ENCODE measurements around the gene CTNNBL1. TPM values are rescaled to one million over a fixed set of nuclear protein-coding genes. Genes with fewer than 3 reads are reported as not detected.

CTNNBL1 gene, protein sequence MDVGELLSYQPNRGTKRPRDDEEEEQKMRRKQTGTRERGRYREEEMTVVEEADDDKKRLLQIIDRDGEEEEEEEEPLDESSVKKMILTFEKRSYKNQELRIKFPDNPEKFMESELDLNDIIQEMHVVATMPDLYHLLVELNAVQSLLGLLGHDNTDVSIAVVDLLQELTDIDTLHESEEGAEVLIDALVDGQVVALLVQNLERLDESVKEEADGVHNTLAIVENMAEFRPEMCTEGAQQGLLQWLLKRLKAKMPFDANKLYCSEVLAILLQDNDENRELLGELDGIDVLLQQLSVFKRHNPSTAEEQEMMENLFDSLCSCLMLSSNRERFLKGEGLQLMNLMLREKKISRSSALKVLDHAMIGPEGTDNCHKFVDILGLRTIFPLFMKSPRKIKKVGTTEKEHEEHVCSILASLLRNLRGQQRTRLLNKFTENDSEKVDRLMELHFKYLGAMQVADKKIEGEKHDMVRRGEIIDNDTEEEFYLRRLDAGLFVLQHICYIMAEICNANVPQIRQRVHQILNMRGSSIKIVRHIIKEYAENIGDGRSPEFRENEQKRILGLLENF
- total RNA-seq, result 10 to 100 TPM; 27.7 to 35.5 TPM
- polyA plus RNA-seq (ENCODE audit: insufficient read length in 2 of 2), result 10 to 100 TPM; 40.8 to 41.9 TPM
- long read RNA-seq, donor 1, transcript CTNNBL1-201 (16 exons, 1,925 nt), result major isoform, 10 of 12 reads
- long read RNA-seq, donor 1, partial matches to known transcripts, result 0 of 12 reads
- long read RNA-seq, donor 1, other reads (novel, unspliced or antisense), result 0 of 12 reads
- long read RNA-seq, donor 2, transcript CTNNBL1-201 (16 exons, 1,925 nt), result major isoform, 5 of 5 reads
- long read RNA-seq, donor 2, partial matches to known transcripts, result 0 of 5 reads
- long read RNA-seq, donor 2, other reads (novel, unspliced or antisense), result 0 of 5 reads
- long read RNA-seq, donor 3, transcript CTNNBL1-201 (16 exons, 1,925 nt), result major isoform, 7 of 9 reads
- long read RNA-seq, donor 3, partial matches to known transcripts, result 0 of 9 reads
- long read RNA-seq, donor 3, other reads (novel, unspliced or antisense), result 0 of 9 reads
- long read RNA-seq, donor 4, transcript CTNNBL1-201 (16 exons, 1,925 nt), result major isoform, 12 of 42 reads
- long read RNA-seq, donor 4, transcript CTNNBL1-206 (4 exons, 582 nt), result minor isoform, 6 of 42 reads
- long read RNA-seq, donor 4, partial matches to known transcripts, result 23 of 42 reads
- long read RNA-seq, donor 4, other reads (novel, unspliced or antisense), result 0 of 42 reads

DNA sequence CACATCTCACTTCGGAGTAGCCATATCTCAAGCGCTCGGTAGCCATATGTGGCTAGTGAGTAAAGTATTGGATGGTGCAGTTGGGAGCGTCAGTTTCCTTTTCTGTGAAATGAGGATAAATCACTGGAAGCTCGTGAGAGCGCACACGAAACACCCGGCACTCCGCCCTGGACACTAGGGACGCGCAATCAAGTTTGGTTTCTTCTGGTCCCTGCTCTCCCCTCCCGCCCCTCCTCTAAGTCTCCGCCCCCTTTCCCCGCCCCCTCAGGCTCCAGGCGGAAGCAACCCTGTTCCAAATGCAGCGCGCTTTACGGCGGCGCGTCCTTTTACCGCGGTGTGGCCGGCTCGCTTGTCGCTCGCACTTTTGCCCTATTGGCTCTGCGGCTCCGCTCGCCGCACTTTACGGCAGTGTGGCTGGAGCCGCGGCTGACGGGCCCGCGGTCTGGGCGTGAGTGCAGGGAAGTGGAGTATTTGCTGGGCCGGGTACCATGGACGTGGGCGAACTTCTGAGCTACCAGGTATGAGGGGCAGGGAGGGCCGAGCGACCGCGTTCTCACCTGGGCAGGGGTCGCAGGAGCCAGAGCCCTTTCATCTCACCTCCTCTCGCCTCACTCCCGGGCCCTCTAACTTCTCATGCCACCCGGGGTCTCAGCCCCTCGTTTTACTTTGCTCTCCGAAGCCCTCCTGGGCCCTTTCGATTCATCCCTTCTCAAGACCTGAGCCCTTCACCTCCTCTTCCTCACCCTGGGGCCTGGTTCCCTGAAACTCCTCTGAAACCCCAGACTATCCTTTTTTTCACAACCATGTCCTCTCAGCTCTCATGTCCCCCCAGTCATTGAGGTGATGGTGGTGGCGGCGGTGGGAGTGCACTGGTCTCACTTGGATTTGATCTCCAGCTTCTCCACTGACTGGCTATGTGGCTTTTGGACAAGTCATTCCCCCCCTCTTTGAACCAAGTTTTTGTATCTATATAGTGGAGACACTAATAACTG lies at the start of gene CTNNBL1:
CTNNBL1 (plus strand) TSS at position 396 of the 992 bp plus-strand sequence; CDS start at position 489, 93 bp downstream.
- peak; percentile 90 to 99 (median 98) for DNase-seq (ENCODE audit: low read depth in 4 of 6, low spot score in 6 of 6)
- H3K27me3 ChIP-seq (ENCODE audit: control insufficient read depth, insufficient read depth, low read length), result no peaks in the 10 kb centered on the region
- H3K4me1 ChIP-seq (ENCODE audit: control insufficient read depth, insufficient read depth, low read length), result peaks cover 8% of the 10 kb centered on the region
- H3K36me3 ChIP-seq (ENCODE audit: control insufficient read depth, insufficient read depth, low read length), result peaks cover 2% of the 10 kb centered on the region
- no peaks in the 10 kb centered on the region for H3K9me3 ChIP-seq (ENCODE audit: control insufficient read depth, insufficient read depth, low read length)
- WGBS (ENCODE audit: insufficient coverage), result 0% methylated on average over 50 of the region's 54 CpGs
- peak within 1 kb of the TSS; percentile 91 for H3K4me3 ChIP-seq (ENCODE audit: low read depth, low read length)
- H3K27ac ChIP-seq (ENCODE audit: low read depth, low read length), result no peak within 1 kb of the TSS

DNA sequence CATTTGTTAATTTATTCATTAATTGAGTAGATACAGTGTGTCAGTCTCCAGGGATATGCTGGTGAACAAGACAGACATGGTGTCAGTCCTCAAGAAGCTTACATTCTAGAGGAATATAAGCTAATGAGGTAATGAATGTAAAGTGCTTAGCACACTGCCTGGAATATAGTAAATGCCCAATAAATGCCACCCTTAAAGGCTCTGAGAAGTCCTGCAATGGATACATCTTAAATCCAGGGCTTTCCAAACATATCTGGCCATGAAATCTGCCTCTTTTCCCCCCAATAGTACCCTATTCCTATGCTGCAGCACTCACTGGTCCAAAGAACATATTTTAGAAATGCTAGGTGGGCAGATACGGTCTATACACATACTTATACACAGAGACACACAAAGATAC lies 49.2 kb upstream of the CTNNBL1 start:
- Histone ChIP-seq H3K9me3 (ENCODE audit: control insufficient read depth, insufficient read depth, low read length) (no peaks in the 10 kb centered on the region), H3K4me1 (ENCODE audit: control insufficient read depth, insufficient read depth, low read length) (peaks cover 6% of the 10 kb centered on the region), H3K36me3 (ENCODE audit: control insufficient read depth, insufficient read depth, low read length) (no peaks in the 10 kb centered on the region), H3K27me3 (ENCODE audit: control insufficient read depth, insufficient read depth, low read length) (peaks cover 3% of the 10 kb centered on the region), H3K27ac (ENCODE audit: low read depth, low read length) (no peak overlapping the region), H3K4me3 (ENCODE audit: low read depth, low read length) (no peak overlapping the region)
- WGBS (ENCODE audit: insufficient coverage), result no CpG with 5 or more reads among the region's 1 CpG
- no peak for DNase-seq (ENCODE audit: low read depth in 4 of 6, low spot score in 6 of 6)

DNA sequence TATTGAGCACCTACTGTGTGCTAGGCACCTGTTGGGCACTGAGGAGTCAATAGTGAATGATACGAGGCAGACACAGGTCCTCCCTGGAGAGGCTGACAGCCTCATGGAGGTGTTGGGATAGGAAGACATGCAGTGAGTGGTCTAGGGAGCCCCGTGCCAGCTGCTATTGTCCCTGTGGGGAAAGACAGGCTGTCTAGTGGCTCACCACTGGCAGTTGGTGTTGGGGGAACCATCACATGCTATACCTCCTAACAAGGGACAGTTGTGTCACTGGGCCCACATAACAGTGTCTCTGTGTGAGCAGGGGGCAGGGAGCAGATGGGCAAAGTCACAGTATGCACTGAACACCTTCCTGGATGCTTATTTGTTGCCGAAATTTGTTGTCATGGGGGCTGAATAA lies 45.9 kb upstream of the CTNNBL1 start:
- H3K4me3 ChIP-seq (ENCODE audit: low read depth, low read length), result no peak overlapping the region
- DNase-seq (ENCODE audit: low read depth in 4 of 6, low spot score in 6 of 6), result no peak
- H3K36me3 ChIP-seq (ENCODE audit: control insufficient read depth, insufficient read depth, low read length), result no peaks in the 10 kb centered on the region
- H3K27ac ChIP-seq (ENCODE audit: low read depth, low read length), result no peak overlapping the region
- peaks cover 20% of the 10 kb centered on the region for H3K4me1 ChIP-seq (ENCODE audit: control insufficient read depth, insufficient read depth, low read length)
- H3K27me3 ChIP-seq (ENCODE audit: control insufficient read depth, insufficient read depth, low read length), result no peaks in the 10 kb centered on the region
- no CpG with 5 or more reads among the region's 3 CpGs for WGBS (ENCODE audit: insufficient coverage)
- H3K9me3 ChIP-seq (ENCODE audit: control insufficient read depth, insufficient read depth, low read length), result no peaks in the 10 kb centered on the region

DNA sequence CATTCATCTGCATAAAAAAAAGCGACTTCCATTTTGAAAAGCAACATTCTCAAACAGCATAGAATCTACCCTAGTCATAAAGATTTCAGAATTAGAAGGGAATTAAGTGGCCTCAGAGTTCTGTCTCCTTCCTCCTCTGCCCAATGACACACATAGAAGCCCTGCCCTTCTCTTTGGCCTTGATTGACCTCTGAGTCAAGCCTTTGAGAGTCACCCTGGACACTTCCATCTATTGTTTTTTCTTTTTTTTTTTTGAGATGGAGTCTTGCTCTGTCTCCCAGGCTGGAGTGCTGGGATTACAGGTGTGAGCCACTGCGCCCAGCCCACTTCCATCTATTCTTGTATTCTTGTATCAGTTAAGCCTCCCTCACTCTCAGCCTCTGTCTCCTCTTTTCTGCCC lies 44.8 kb upstream of the CTNNBL1 start:
- Histone ChIP-seq H3K36me3 (ENCODE audit: control insufficient read depth, insufficient read depth, low read length) (no peaks in the 10 kb centered on the region), H3K27ac (ENCODE audit: low read depth, low read length) (no peak overlapping the region), H3K9me3 (ENCODE audit: control insufficient read depth, insufficient read depth, low read length) (no peaks in the 10 kb centered on the region), H3K27me3 (ENCODE audit: control insufficient read depth, insufficient read depth, low read length) (no peaks in the 10 kb centered on the region), H3K4me1 (ENCODE audit: control insufficient read depth, insufficient read depth, low read length) (peaks cover 20% of the 10 kb centered on the region), H3K4me3 (ENCODE audit: low read depth, low read length) (no peak overlapping the region)
- 100% methylated on average over 1 of the region's 2 CpGs for WGBS (ENCODE audit: insufficient coverage)
- no peak for DNase-seq (ENCODE audit: low read depth in 4 of 6, low spot score in 6 of 6)

DNA sequence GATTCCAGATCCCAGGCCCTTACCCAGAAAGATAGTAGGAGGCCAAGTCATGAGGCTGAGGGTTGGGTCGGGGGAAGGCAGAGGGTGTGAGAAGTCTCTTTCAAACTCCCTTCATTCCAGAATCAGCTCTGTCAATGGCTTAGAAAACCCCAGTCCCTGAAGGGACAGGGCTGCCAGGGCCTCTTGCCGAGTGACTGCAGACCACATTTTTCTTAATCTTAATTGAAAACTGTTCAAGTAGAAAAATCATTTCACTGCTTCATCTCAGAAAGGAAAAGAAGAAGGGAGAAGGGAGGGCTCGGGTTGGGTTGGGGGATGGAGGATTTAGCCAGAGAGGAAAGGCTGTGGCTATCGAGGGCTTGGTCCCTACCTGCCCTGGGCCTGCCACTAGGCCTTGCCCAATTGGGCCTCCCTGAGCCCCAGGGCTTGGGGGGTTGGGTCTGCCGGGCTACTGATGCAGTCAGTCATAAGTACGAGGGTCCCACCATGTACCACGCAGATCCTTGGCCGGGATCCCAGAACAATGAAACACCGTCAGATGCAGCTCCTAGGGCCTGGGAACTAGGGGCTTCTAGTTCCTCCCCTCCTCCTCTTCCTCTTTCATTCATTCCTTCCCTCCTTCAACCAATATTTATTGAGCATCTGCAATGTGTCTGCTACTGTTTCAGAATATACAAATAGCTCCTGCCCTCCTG lies 44.0 kb upstream of the CTNNBL1 start:
- H3K9me3 ChIP-seq (ENCODE audit: control insufficient read depth, insufficient read depth, low read length), result no peaks in the 10 kb centered on the region
- no peak overlapping the region for H3K27ac ChIP-seq (ENCODE audit: low read depth, low read length)
- WGBS (ENCODE audit: insufficient coverage), result 18% methylated on average over 6 of the region's 9 CpGs
- H3K27me3 ChIP-seq (ENCODE audit: control insufficient read depth, insufficient read depth, low read length), result no peaks in the 10 kb centered on the region
- H3K36me3 ChIP-seq (ENCODE audit: control insufficient read depth, insufficient read depth, low read length), result no peaks in the 10 kb centered on the region
- peaks cover 20% of the 10 kb centered on the region for H3K4me1 ChIP-seq (ENCODE audit: control insufficient read depth, insufficient read depth, low read length)
- no peak overlapping the region for H3K4me3 ChIP-seq (ENCODE audit: low read depth, low read length)
- DNase-seq (ENCODE audit: low read depth in 4 of 6, low spot score in 6 of 6), result peak in 2 of 6 donors; percentile 37 to 80

DNA sequence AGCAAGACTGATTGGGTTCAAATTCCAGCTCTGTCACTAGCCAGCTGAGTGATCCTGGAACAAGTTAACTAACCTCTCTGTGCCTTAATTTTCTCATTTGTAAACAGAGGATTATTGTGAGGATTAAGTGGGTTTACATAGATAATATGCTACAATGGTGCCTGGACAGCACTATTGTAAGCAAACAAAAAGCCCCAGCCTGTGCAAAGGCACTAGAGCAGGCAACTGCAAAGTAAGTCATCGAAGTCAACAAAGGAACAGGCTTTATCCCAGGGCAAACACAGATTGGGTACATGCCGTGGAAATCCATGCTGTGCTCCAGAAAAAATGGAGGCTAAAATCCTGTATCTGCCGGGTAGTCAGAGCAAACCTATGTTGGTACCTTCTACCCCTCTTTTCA lies 43.2 kb upstream of the CTNNBL1 start:
- Histone ChIP-seq H3K9me3 (ENCODE audit: control insufficient read depth, insufficient read depth, low read length) (no peaks in the 10 kb centered on the region), H3K27ac (ENCODE audit: low read depth, low read length) (no peak overlapping the region), H3K4me3 (ENCODE audit: low read depth, low read length) (no peak overlapping the region), H3K4me1 (ENCODE audit: control insufficient read depth, insufficient read depth, low read length) (peaks cover 20% of the 10 kb centered on the region), H3K27me3 (ENCODE audit: control insufficient read depth, insufficient read depth, low read length) (no peaks in the 10 kb centered on the region), H3K36me3 (ENCODE audit: control insufficient read depth, insufficient read depth, low read length) (no peaks in the 10 kb centered on the region)
- no peak for DNase-seq (ENCODE audit: low read depth in 4 of 6, low spot score in 6 of 6)
- WGBS (ENCODE audit: insufficient coverage), result 62% methylated on average over 3 of the region's 3 CpGs

DNA sequence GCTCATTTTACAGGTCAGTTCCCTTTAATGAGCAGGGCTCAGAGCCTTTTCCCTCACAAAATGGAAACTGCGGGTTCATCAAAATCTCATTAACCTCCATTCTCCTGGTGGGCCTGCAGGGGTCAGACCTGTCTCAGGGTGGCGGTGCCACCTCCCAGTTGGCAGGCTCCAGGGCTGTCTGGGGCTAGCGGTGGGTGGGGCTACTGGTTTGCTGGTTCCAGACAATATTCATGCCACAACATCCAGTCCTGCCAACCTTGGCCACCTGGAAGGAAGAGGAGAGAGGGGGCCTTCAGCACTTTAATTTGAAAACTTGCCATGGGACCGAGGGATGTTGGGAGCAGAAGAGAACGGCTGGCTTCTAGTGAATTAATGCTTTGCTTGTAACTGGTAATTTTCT lies 41.9 kb upstream of the CTNNBL1 start:
- DNase-seq (ENCODE audit: low read depth in 4 of 6, low spot score in 6 of 6), result peak in 1 of 6 donors; percentile 37
- 28% methylated on average over 2 of the region's 5 CpGs for WGBS (ENCODE audit: insufficient coverage)
- Histone ChIP-seq H3K27me3 (ENCODE audit: control insufficient read depth, insufficient read depth, low read length) (no peaks in the 10 kb centered on the region), H3K4me1 (ENCODE audit: control insufficient read depth, insufficient read depth, low read length) (peaks cover 20% of the 10 kb centered on the region), H3K9me3 (ENCODE audit: control insufficient read depth, insufficient read depth, low read length) (no peaks in the 10 kb centered on the region), H3K27ac (ENCODE audit: low read depth, low read length) (no peak overlapping the region), H3K4me3 (ENCODE audit: low read depth, low read length) (no peak overlapping the region), H3K36me3 (ENCODE audit: control insufficient read depth, insufficient read depth, low read length) (no peaks in the 10 kb centered on the region)

DNA sequence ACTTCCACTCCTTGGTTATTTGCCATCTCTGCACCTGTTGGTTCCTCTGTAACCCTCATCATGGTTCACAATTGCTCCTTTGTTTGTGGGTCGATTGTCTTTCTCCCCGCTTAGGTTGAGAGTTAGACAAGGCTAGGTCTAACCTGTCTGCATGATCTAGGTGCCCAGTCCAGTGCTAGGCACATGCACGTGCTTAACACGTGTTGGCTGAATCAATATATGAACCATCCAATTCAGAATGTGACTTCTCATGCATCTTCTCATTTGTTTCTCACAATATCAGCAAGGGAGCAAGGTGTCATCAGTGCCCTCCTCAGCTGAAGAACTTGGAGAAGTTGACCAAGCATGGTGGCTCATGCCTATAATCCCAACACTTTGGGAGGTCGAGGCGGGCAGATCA lies 36.9 kb upstream of the CTNNBL1 start:
- Histone ChIP-seq H3K27me3 (ENCODE audit: control insufficient read depth, insufficient read depth, low read length) (no peaks in the 10 kb centered on the region), H3K4me1 (ENCODE audit: control insufficient read depth, insufficient read depth, low read length) (peaks cover 1% of the 10 kb centered on the region), H3K36me3 (ENCODE audit: control insufficient read depth, insufficient read depth, low read length) (no peaks in the 10 kb centered on the region), H3K27ac (ENCODE audit: low read depth, low read length) (no peak overlapping the region), H3K4me3 (ENCODE audit: low read depth, low read length) (no peak overlapping the region), H3K9me3 (ENCODE audit: control insufficient read depth, insufficient read depth, low read length) (no peaks in the 10 kb centered on the region)
- WGBS (ENCODE audit: insufficient coverage), result 96% methylated on average over 6 of the region's 6 CpGs
- DNase-seq (ENCODE audit: low read depth in 4 of 6, low spot score in 6 of 6), result no peak

All from spinal cord (tissue), 10 donors.